ENCODE data around the gene GAS7.

The GAS7 gene

DNA sequence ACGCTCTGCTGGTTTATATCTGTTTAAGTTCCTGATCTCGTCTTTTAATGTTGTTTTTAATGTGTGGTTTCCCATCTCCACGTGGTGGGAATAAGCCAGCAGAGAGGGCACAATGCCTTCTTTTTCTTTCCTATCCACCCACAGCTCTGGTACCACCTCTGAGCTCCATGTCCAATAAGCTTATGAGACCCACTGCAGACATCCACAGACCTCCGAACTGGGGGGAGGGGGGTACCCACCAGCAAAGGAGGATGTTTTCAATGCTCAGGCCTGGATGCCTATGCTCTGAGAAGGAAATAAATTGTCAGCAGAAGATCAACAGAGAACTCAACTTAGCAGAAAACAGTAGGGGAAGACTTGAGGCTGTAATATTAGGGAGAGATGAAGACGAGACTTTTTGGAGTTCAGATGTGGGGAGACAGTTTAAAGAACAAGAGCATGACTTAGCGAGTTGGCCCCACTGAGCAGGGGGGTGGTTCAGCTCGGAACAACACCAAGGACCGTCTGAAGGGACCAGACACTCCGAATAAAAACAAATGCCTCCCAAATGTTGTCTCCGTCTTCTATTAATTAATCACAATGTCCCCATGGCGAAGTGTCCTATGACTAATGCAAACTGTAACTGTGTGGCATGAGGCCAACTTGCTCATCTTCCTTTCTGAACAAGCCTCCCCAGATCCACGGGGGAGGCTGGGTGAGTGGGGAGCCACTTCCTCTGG, 62.7 kb downstream of the GAS7 start:
- no peak for DNase-seq (ENCODE audit: low spot score)

DNA sequence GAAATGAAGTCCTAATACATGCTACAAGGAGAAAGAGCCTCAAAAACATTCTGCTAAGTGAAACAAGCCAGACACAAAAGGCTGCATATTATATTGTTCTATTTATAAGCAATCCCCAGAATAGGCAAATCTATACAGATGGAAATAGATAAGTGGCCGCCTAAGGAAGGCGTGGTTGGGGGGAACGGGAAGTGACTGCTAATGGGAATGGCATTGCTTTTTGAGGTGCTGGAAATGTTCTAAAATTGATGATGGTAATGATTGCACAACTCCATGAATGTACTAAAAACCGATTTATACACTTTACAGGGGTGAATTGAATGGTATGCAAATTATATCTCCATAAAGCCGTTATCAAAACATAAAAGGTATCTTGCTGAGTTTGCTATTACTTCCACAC, 67.7 kb downstream of the GAS7 start:
- no peak for DNase-seq (ENCODE audit: low spot score)

DNA sequence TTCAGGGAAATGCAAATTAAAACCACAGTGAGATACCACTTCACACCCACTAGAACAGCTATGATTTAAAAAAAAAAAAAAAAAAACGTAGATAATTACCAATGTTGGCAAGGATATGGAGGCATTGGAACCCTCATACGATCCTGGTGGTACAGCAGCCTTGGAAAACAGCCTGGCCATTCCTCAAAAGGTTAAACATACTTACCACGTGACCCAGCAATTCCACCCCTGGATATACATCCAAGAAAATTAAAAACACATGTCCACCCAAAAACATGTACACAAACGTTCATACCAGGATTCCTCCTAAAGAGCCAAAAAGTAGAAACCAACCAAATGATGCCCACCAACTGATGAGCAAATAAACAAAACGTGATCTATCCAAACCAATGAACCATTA, 68.1 kb downstream of the GAS7 start:
- no peak for DNase-seq (ENCODE audit: low spot score)

DNA sequence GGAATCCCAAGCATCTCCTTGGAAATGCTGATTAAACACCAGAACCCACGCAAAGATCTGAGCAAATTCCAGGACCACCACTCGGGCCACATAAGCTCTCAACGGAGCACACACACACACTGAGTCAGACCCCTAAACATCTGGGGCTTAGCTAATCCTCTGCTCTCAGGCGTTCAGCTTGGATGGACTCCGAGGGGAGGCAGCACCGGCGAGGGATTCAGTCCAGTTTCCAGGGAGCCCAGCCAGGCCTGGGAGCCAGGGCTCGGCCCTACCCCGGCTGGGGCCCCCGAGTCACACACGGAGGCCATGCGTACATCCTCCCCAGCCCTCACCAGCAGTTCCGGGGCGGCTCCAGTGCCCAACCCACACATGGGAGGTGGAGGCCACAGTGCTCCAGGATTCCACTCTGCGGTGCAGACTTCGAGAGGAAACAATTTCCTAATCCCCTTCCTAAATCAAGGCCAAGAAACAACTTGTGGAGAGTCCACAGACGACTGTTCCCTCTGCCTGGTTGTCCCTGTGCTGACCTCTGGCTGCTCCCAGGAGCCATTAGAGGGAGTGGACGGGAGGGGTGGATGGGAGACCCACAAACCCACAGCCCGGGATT, 70.5 kb downstream of the GAS7 start:
- peak; percentile 35 for DNase-seq (ENCODE audit: low spot score)

DNA sequence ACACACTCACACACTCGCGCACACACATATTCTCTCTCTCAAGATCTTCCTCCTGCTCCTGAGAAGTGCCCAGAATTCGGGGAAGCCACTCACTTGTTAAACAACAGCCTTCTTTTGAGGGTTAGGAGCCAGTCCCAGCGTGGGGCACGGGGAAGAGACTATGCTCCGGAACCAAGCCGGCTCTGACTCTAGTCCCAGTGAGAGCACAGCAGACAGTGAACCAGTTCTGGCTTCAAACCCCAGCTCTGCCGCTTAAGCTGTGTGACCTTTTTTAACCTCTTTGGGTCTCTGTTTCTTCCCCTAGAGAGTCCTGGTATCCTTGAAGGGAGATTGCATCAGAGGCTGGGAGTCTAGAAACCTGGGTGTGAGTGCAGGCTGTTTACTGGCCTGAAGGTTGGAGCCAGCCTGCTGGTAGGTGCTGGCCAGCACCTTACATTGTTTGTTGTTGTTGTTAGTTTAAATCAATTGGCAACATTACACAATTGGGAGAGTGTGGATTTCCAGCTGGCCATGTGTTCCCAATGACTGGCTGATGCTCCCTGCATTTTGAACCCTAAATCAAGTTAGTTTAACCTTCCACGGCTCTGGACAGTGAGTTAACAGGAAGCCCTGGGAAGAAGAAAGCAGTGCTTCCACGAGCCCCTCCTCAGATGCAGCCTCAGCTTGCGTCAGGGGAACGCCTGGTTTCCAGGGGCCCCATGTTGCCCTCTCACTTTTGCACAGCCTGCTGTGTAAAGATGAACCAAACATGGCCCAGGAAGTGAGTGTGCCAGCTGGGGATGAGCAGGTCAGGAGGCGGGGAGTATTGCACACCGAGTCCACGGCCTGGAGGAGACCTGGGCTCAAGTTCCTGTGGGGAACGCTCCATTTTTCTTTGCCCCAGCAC, 71.5 kb downstream of the GAS7 start:
- DNase-seq (ENCODE audit: low spot score) = peak; percentile 16

DNA sequence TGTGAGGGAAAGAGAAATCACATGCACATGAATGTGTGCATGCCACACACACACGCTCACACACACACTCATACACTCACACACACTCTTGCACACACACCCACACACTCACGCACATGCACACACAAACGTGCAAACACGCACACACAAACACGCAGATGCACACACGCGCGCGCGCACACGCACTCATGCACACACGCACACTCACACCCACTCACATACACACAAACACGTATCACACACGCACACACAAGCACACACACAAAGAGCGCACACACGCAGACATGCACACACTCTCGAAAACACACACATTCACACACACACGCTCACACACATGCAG, 72.2 kb downstream of the GAS7 start:
- DNase-seq (ENCODE audit: low spot score) = no peak

DNA sequence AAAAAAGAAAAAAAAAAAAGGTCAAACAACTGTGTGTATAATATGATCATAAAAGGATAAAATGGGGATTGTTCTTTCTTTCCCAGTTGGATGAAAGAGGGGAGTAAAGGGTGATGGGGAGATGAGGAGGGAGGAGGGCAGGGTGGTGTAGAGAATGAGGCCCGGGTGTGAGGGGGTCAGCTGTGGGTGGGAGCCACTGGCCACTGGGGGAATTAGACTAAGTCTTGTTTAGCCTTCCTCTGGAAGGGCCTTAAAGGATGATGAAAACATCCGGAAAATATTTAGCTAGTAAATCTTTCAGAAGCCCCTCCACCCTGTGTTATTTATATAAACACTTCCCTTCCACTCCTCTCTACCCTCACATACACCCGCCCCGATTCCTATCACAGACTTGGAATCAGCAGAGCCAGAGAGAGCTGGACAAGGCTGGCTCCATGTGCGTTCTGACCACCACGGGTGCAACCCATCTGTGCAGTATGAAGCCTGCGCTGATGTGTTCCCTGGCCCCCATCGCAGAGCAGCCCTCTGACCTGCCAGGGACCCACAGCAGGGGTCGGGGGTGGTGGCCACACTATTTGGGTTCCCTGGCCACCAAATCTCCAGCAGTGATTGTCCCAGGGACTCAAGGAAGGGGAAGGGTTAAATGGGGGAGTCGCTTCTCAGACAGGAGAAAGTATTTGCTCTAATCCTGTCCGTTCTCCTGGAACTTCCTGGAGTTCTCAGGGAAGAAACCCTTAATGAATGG, 72.7 kb downstream of the GAS7 start:
- no peak for DNase-seq (ENCODE audit: low spot score)

DNA sequence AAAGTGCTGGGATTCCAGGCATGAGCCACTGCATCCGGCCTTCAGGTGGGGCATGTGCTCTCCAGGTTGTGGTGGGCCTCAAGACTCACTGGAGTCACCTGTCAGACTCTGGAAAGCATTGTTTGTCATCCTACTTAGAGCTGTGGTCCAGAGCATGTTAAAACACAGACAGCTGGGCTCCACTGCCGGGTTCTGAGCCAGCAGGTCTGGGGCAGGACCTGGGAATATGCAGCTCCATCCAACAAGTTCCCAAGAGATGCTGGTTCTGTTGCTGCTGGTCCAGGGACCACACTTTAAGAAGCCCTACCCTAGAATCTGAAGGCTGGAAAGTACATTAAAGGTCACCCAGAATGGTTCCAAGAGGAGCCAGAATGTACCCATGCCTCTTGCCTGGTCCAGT, 75.3 kb downstream of the GAS7 start:
- DNase-seq (ENCODE audit: low spot score) = no peak

DNA sequence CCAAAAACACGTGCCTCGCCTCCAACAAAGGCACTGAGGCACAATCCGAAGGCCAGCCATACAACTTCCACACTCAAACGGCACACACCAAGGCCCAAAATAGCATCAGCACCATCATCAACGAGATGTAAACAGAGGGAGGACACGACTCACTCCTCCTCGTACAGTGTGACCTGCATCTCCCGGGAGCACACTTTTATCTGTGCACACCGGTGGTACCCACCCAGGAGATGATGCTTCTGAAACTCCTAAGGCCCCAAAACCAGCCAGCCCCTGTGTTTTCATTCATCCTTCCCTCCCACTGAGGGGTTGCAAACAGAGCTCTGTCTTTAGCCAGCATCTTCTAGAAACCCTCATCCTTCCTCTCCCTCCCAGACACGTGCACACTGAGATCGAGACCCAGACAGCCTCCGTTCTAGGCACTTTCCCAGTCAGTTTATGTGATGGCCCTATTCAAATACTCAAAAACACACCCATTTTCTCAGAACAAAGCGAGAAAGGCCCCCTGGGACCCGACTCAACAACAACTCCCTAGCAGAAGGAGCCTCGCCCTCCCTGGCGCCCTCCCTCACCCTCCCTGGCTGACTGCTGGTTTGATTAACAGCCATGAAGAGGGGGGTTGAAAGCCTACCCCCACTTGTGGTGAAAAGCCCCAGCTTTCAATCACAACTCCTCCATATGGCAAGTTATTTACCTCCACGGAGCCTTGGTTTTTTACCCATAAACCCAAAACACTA, 76.3 kb downstream of the GAS7 start:
- DNase-seq (ENCODE audit: low spot score) = no peak

DNA sequence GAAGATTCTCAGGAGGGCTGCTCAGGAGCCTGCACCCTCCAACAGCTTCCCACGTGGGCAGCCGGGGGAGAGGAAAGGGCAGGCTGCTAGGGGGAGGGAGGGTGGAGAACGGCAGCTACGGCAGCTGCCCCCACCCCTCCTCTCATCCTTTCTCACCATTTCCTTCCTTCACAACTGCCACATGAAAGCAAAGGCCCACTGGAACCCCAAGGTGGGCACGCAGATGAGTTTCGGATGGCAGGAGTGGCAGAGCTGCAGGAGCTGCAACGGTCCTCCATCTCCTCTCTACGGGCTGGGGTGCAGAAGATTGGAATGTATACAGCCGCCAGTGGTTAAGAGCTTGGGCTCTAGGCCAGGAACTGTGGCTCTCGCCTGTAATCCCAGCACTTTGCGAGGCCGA, 77.7 kb downstream of the GAS7 start:
- DNase-seq (ENCODE audit: low spot score) = no peak

DNA sequence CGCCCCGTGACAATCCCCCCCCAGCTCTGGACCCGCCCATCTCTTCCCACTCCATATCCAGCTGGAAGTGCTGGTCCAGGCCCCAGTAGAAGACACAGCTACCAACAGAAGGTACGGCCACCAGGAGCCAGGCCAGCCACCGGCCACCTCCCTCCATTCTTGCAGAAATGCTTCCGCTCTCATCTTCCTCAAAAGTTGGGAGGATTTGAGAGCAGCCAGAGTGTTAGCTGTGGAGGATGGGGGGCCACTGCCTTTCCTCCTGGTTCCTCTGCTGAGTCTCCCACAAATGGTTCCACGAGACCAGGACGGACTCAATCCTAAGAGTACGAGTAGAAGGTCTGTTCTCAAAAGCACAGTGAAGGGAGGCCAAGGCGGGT, 78.3 kb downstream of the GAS7 start:
- DNase-seq (ENCODE audit: low spot score) = no peak

DNA sequence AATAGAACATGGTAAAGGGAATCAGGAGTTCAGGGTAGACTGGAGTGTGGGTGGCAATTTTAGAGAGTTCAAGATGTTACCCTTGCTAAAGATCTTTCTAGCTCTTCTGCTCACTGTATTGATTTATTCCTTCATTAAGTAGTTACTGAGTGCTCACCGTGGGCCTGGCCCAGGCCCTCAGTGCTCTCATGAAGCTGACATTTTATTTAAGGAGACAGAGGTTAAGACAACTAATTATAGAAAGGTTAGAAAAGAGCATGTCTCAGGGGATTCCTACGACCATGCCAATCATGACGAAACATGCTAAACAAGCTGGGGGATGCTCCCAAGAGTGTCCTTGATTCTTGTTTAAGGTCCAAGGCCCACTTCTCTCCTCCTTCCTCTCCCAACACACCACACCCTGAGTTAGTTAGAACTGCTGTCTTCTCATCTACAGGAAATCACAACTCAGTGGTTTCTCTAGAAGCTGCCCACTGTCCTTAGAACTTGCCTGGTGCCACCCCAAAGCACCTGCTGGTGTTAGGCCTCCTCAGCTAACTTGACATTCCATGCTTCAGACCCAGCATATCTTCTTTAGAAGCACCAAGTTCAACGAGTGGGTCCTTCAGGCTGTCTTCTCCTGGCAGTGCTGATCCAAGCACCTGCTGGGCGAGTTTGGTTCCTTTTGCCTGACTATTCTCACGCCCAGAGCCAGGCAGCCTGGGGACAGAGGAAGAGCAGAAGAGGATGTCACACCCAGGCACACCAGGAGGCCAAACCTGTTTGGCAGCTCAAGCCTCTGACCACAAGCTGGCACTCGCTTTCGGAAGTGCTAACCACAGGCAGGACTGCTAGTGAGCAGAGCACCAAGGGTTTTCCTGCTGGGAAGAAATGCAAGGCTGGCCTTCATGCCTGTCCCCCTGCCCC, 79.0 kb downstream of the GAS7 start:
- DNase-seq (ENCODE audit: low spot score) = peak; percentile 87

DNA sequence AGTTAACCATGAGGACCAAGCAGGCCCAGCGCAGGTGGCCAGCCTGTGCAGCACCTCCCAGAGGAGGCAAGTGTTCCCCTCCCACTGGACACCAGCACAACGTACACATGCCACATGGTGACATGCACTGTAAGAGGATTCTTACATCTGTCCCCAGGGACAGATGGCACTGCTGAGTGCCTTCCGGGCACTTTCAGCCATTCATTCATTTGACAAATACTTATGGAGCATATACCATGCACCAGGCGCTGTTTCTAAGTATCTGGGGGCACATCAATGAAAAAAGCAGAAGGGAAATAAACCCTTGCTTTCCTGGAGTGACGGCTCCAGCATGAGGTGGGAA, 79.6 kb downstream of the GAS7 start:
- DNase-seq (ENCODE audit: low spot score) = no peak

DNA sequence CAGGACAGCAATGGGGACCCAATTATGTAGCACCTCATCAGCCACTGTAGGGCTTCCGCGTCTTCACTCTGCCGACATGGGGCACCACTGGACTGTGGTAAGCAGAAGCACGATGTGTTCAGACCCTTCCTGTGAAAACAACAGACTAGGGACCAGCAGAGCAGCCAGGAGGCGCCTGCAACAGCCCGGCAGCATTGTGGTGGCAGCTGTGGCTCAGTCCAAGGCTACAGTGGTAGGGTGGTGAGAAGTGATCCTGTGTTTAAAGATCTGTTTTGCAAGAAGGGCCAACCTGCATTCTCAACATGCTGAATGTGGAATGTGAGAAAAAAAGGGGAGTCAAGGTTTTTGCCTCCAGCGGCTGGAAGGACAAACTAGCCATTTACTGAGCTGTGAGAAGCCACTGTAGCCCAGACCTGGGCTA, 80.8 kb downstream of the GAS7 start:
- DNase-seq (ENCODE audit: low spot score) = no peak

DNA sequence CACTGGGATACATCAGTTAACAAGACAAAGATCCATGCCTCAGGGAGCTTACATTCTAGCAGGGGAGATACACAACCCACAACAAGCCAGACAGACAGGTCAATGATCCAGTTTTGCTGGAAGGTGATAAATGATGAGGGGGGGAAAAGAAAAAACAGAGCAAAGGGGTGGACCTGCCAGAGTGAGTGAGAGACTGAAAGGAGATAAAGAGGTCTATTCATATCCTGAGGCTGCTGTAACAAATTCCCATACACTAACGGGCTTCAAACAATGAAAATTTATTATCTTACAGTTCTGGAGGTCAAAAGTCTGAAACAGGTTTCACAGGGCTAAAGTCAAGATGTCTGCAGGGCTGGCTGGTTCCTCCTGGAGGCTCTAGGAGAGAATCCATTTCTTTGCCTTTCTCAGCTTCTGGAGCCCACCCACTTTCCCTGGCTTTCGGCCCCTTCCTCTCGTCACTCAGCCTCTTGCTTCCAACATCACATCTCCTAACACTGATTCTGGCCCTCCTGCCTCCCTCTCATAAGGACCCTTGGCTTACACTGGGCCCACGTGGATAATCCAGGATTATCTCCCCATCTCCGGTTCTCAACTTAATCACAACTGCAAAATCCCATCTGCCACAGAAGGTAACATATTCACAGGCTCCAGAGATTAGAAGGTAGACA, 81.5 kb downstream of the GAS7 start:
- no peak for DNase-seq (ENCODE audit: low spot score)

DNA sequence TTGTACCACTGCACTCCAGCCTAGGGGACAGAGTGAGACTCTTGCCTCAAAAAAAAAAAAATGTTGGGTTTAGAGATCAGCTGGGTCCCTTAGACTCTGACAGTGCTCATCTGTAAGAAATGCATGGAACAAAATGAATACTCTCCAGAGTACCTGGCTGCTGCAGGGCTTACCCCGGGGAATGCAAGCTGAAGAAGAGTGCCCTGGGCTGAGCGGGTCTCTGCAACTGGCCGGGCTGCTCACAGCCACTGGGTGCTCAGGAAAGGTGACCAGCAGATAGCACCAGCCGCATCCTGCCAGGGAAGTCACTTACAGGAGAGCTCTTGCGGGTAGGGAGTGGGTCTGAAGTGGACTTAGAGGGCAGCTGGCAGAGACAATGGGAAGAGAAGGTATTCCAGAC, 82.1 kb downstream of the GAS7 start:
- no peak for DNase-seq (ENCODE audit: low spot score)

DNA sequence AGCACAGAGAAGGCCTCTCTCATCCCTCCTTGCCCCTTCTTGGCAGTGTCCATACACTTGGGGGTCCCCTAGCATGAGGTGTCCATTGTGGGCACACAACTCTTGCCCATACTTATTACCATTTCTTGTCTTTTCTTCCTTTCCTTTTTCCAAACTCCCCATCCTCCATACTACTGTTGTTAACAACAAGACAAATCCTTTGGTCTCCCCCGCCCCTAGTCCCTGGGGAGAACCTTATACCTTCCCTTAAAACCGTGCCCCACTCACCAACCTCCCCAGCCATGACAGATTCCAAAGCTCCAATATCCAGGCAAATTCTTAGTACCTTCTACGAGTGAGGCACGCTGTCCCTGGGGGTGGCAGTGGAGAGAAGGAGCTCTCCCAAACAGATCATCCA, 82.9 kb downstream of the GAS7 start:
- no peak for DNase-seq (ENCODE audit: low spot score)

DNA sequence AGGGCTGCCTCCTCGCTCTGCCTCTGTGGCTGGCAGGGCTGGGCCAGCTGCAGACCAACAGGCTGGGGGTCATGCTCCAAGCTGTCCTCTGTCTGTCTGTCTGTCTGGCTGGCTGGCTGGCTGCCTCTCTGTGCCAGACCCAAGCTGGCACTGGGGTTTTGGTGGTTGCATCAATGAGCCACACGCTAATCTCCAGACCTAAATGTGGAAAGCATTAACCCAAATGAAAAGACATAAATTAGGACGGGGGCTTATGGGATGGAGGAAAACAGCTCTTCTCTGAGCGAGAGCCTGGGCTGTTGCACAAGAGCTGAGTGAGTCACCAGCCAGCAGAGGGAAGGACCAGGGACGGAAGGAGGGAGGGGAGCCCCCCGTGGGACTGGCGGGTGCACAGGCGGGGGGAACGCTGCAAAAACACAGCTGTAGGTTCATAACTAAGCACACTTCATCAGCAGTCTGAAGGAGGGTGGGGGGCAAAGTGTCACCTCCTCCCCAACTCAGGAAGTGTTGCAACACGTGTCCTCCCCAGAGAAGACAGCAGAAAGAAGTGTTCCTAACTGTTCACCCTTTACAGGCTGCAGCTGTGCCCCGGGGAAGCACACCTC, 83.4 kb downstream of the GAS7 start:
- DNase-seq (ENCODE audit: low spot score) = peak; percentile 76

DNA sequence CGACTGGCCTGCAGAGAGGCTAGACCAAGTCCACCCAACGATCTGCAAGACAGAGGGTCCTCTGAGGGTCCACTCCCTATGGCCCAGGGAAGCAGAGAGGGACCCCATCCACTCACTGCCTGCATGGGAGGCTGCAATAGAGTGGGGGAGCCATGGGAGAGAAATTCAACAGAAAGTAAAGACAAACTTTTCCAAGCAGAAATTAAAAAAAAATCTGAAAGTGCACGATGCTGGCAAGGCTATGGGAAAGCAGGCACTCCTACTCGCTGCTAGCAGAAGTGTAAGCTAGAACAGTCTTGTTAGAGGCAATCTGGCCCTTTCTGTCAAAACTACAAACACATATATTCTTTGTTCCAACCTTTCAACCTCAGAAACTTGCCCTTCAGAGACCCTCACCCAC, 85.4 kb downstream of the GAS7 start:
- no peak for DNase-seq (ENCODE audit: low spot score)

DNA sequence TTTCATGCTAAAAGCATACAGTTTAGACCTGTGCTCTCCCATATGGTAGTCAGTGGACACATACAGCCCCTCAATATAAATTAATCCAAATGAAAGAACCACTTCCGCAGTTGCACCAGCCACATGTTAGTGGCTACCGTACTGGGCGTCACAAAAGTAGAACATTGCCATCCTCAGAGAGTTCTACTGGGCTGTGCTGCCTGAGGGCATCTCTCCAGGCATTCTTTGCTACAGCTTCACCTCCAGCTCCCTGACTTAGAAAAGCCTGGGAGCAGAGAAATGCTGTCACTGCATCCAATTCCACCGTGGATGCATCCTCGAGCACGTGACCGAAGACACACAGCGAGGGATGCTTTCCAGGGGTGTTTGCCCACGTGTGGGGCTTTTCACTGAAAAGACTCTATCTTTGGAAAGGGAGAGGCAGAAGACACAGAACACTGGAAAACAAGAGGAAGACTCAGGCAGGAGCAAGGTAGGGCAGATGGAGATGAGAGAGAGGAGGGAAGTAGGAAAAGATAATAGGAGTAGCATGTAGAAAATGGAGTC, 86.4 kb downstream of the GAS7 start:
- no peak for DNase-seq (ENCODE audit: low spot score)
